Aorta (tissue), 5 donors: ENCODE measurements around the gene TACC2. TPM values are rescaled to one million over a fixed set of nuclear protein-coding genes. Genes with fewer than 3 reads are reported as not detected.
A peak's percentile ranks its signal among the peaks of the same experiment; 100 is the strongest.

Source experiments
- ATAC-seq: fragments of 200-7000 bp; cut with Tn5 transposase; one replicate; pipeline ENCODE4 v1.9.1; 2022; ENCODE audit warnings: moderate library complexity; ENCODE audit not compliant: low FRiP score
- DNase-seq, 2 donors: peaks; one replicate each; pipeline ENCODE4 v3.0.0-alpha.2; 2020
- H3K27ac ChIP-seq, 2 donors: one replicate each; pipeline ENCODE4 v1.5.1; 2013; ENCODE audit warnings: low read length in 2 of 2, mild to moderate bottlenecking in 2 of 2, moderate library complexity in 2 of 2, control low read depth in 1 of 2, inconsistent platforms in 1 of 2, low read depth in 1 of 2
- H3K27me3 ChIP-seq, 2 donors: one replicate each; pipeline ENCODE4 v1.6.1; 2013; ENCODE audit warnings: control low read depth in 1 of 2, low read length in 1 of 2, mild to moderate bottlenecking in 1 of 2, moderate library complexity in 1 of 2; ENCODE audit not compliant: insufficient read depth in 2 of 2, control insufficient read depth in 1 of 2
- H3K36me3 ChIP-seq, 2 donors: one replicate each; pipeline ENCODE4 v1.6.1; 2013; ENCODE audit warnings: control low read depth in 1 of 2, low read length in 1 of 2, mild to moderate bottlenecking in 1 of 2; ENCODE audit not compliant: insufficient read depth in 2 of 2, control insufficient read depth in 1 of 2
- H3K4me1 ChIP-seq, 2 donors: one replicate each; pipeline ENCODE4 v1.6.1; 2013; ENCODE audit warnings: low read length in 2 of 2, control low read depth in 1 of 2, mild to moderate bottlenecking in 1 of 2, moderate library complexity in 1 of 2; ENCODE audit not compliant: insufficient read depth in 2 of 2, control insufficient read depth in 1 of 2
- H3K4me3 ChIP-seq, 2 donors: one replicate each; pipeline ENCODE4 v1.5.1; 2013; ENCODE audit warnings: low read length in 2 of 2, control low read depth in 1 of 2, mild to moderate bottlenecking in 1 of 2
- H3K9me3 ChIP-seq: one replicate; pipeline ENCODE4 v1.6.1; 2013; ENCODE audit warnings: mild to moderate bottlenecking, low read length; ENCODE audit not compliant: control insufficient read depth
- WGBS, 2 donors: extraction: QIAGEN DNeasy Blood & Tissue Kit; methylation state at CpG; one replicate each; pipeline ENCODE4 v1.1.7; 2013; 5-methylcytosine and 5-hydroxymethylcytosine counted together
- intact Hi-C, 2 donors: fragments of 100-400 bp; cut with DNase I; formaldehyde crosslinking; loops; one replicate each; pipeline versions ENCODE4 v1.14.2 to v1.15.0; 2022
- polyA plus RNA-seq, 2 donors: library from polyadenylated mRNA; stranded (reverse); fragments of 200-250 nt; gene quantifications; one replicate each; pipeline ENCODE4 v1.2.3, GENCODE V29; 2013
- total RNA-seq, 2 donors: library from RNA; stranded (reverse); fragmentation: NEBNext Ultra II Directional; extraction: Animal tissue kit (Norgen Biotek cat#: 25700); gene quantifications; one replicate each; pipeline ENCODE4 v1.2.1, GENCODE V29; 2021
- donor health status: healthy with polysubstance abuse.
- donor health status: Bipolar disorder and iron deficiency.
- donor health status: DM: no; HTN: no; CAD: no.
- donor health status: DM: no; HTN: no; CAD: no.
- donor health status: DM: yes; HTN: yes; CAD: no.

TACC2 gene
- total and polyA plus RNA-seq, 4 donors: 25.8 to 74.4 (median 50.8) TPM

DNA sequence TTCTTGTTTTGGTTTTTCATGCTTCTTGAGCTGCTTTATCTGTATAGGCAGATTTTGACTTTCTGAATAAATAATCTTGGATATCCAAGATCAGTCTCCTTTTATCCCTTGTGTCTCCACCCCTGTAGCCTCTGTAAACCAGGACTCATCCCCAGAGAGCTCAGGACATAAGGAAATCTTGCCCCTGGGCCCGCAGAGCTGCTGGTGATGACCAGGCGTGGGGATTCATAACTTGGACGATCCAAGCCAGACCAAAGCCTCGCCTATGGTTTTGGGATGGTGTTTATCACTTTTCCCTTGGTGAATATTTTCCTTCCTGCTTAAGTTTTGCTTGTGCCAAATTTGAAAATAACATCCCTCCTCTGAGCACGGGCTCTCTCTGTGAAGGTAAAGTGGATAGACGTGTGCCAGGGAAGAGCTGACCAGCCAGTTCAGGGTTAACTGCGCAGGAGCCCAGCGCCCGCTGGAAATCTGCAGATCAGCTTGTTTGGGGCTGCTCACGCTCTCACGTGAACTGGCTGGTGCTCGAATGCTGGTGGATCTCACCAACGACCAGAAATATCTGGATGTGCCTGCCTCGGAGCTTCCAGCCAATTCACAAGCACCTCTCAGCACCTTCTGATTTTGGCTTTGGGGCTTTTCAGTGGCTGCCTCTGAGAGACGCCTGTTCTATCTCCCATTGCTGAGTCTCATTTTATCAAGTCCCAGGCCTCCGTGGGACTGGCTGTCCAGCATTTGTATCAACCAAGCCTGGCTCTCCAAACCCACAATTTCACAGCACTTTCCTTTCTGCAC lies 150.1 kb downstream of the TACC2 start:
- no peak for DNase-seq
- intact Hi-C loops: no loop called here
- Histone ChIP-seq H3K4me1 (peaks cover 0 to 5% of the 10 kb centered on the region in 2 donors), H3K36me3 (no peaks in the 10 kb centered on the region), H3K9me3 (no peaks in the 10 kb centered on the region), H3K27me3 (no peaks in the 10 kb centered on the region), H3K27ac (peak overlapping the region in 1 of 2 donors; percentile 29), H3K4me3 (no peak overlapping the region)
- 21 to 22% methylated on average over 16 of the region's 16 CpGs for WGBS, 2 donors
- ATAC-seq: no peak

DNA sequence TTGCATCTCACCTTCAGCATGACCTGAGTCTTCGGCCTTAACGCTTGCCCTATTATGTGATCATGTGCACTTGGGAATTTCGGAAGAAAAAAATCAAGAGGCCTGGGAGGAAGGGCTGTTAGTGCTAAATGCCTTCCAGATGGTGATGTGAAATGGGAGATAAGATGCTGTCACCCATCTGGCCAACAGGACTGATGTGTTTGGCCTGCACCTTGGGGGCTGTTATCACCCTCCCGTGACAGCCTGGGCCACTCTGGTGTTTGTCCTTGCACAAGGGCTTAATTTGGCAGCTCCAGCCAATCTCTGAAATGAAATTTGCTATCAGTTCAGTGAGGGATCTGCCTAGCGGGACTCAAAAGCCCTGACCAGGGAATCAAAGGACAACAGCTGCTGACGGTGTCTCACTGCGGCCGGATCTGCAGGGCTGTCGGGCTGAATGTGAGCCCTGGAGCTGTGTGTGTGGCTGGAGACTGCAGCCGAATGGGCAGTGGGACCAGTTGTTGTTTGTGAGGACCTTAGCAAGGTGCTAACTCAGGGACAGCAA lies 150.7 kb downstream of the TACC2 start:
- Histone ChIP-seq H3K27me3 (no peaks in the 10 kb centered on the region), H3K4me3 (no peak overlapping the region), H3K4me1 (peaks cover 0 to 5% of the 10 kb centered on the region in 2 donors), H3K36me3 (no peaks in the 10 kb centered on the region), H3K9me3 (no peaks in the 10 kb centered on the region), H3K27ac (peak overlapping the region; percentile 29 to 91)
- no peak for DNase-seq
- intact Hi-C loops: loop anchor here (2.0 to 10.0 kb wide), 4 partner anchors 27 to 351 kb away; no protein-coding TSS in a partner anchor
- ATAC-seq: no peak
- 42 to 53% methylated on average over 10 of the region's 10 CpGs for WGBS, 2 donors

DNA sequence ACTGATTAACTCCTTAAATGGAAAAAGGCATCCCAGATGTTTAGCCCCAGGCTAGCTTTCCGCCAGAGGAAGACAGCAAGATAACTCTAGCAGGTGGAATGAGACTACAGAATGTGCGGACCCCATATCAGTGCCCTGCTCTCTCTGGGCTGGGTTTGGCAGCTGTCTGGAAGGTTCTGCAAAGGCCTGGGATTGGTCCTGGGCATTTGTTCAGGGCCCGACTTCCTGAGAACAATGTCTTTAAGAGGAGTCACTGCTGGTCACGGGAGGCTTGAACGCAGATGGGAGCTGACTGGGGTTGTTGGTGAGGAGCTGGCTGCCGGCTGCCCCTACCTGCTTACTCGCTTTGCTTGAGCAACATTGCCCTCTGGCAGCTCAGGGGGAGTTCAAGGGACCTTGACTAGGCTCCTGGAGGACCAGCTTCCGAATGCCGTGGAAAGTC lies 151.5 kb downstream of the TACC2 start:
- 17 to 22% methylated on average over 9 of the region's 9 CpGs for WGBS, 2 donors
- DNase-seq (no peak), ATAC-seq (peak; percentile 0)
- H3K9me3 ChIP-seq: no peaks in the 10 kb centered on the region
- peaks cover 0 to 5% of the 10 kb centered on the region in 2 donors for H3K4me1 ChIP-seq
- H3K27ac ChIP-seq: peak overlapping the region; percentile 91 to 92
- no peak overlapping the region for H3K4me3 ChIP-seq
- intact Hi-C loops: loop anchor here (2.0 to 10.0 kb wide), 4 partner anchors 28 to 350 kb away; no protein-coding TSS in a partner anchor
- H3K27me3 ChIP-seq: no peaks in the 10 kb centered on the region
- H3K36me3 ChIP-seq: no peaks in the 10 kb centered on the region

DNA sequence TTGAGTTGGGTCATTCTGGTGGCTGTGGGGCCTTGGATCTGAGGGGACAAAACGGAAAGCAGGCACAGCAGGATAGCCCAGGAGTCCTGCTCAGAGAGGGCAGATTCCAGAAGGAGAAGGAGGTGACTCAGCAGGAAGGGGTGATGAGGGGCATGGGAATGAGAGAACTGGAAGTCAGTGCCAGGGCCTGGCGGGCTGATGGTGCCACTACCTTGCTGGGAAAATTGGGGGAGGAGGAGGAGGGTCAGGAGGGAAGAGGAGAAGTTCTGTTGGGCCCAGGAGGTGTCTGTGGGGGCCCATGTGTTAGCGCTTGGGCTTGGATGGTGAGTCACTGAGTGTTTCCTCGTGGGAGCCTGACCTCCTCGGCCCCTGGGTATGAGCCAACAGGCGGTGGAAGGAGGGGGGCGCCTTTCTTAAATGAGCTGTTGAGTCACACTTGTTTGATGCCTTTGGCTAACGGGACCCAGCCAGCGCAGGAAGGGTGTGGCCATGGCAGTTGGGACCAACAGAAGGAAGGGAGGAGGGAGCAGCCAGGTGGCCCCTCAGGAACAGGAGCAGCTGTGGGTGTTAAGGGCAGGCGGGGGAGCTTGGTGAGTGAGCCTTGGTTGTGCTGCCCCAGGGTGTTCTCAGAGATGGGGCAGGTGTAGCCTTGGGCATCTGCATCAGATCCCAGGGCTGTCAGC lies 152.1 kb downstream of the TACC2 start:
- ATAC-seq (peak; percentile 90), DNase-seq (peak; percentile 95 to 98)
- H3K9me3 ChIP-seq: no peaks in the 10 kb centered on the region
- H3K4me1 ChIP-seq: peaks cover 0 to 5% of the 10 kb centered on the region in 2 donors
- peak overlapping the region; percentile 91 to 92 for H3K27ac ChIP-seq
- peaks cover 0 to 2% of the 10 kb centered on the region in 2 donors for H3K36me3 ChIP-seq
- intact Hi-C loops: loop anchor here (2.0 to 10.0 kb wide), 4 partner anchors 28 to 350 kb away; no protein-coding TSS in a partner anchor
- no peak overlapping the region for H3K4me3 ChIP-seq
- WGBS, 2 donors: 2 to 3% methylated on average over 10 of the region's 10 CpGs
- H3K27me3 ChIP-seq: no peaks in the 10 kb centered on the region

DNA sequence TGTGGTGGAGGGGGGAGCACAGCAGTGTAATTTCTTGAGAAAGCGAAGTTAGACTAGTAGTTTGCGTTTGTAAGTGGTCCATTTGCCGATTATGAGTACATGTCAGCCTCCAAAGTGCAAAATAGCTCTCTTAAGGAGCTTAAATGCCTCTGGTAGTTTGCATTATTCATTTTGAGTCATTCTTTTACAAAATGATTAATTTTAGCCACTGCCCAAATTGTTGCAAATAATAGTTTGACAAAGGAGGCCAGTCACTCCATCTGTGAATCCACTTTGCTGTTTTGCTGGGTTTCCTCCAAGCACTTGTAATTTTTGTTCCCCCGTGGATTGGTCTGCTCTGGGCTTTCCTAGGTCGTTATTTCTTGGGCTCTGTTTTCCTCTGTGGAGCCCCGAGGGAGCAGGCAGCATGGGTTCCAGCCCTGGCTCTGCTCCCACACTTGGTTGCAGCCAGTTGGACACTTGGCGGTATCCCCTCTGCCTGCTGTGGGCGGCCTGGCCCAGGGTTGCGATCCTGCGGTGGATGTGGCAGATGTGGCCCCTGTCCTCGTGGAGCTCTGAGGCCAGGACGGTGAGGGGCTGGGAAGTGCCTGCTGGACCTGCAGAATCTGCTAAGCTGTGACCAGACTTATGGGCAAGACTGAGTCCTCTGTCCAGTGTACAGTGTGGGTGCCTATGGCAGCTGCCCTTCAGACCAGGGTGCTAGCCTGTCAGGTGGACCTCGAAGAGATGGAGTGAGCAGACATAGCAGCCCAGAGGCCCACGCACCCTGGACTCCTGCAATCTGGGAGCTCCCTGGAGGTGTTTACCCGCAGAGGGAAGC lies 153.1 kb downstream of the TACC2 start:
- ATAC-seq: peak; percentile 44
- DNase-seq: peak; percentile 71 to 82
- Histone ChIP-seq H3K36me3 (peaks cover 0 to 2% of the 10 kb centered on the region in 2 donors), H3K4me3 (no peak overlapping the region), H3K9me3 (no peaks in the 10 kb centered on the region), H3K27me3 (no peaks in the 10 kb centered on the region), H3K27ac (peak overlapping the region; percentile 61 to 65), H3K4me1 (peaks cover 0 to 5% of the 10 kb centered on the region in 2 donors)
- intact Hi-C loops: loop anchor here (2.0 to 10.0 kb wide), 4 partner anchors 29 to 349 kb away; no protein-coding TSS in a partner anchor
- WGBS, 2 donors: 7 to 11% methylated on average over 15 of the region's 15 CpGs

DNA sequence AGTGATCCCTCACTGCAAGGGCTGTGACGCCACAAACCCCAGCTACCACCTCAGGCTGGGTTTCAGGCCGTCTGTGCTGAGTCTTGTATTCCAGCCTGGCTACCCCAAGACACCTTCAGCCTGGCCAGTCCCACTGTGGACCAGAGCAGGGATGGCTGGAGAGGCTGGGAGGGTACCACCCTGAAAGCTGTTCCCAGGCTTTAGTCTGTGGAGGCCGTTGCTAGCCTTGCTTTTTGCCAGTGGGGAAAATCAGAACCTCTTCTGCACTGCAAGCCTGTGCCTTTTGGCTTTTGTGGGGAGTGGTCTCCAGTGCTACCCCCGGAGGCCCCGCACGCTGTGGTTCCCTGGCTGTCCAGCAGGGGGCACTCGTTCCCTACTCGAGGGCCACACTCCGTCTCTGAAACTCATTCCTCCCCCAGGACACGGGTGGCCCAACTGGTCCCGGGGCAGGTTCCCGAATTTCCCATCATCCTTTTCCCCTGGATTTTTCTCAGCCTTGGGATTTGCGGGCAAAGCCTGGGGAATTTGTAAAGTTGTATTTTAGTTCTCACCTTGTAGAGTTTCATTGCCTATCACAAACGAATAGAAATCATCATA lies 153.8 kb downstream of the TACC2 start:
- H3K9me3 ChIP-seq: no peaks in the 10 kb centered on the region
- peaks cover 0 to 2% of the 10 kb centered on the region in 2 donors for H3K36me3 ChIP-seq
- DNase-seq (peak in 1 of 2 donors; percentile 89), ATAC-seq (peak; percentile 56)
- no peaks in the 10 kb centered on the region for H3K27me3 ChIP-seq
- peak overlapping the region in 1 of 2 donors; percentile 65 for H3K27ac ChIP-seq
- H3K4me1 ChIP-seq: peaks cover 0 to 5% of the 10 kb centered on the region in 2 donors
- H3K4me3 ChIP-seq: no peak overlapping the region
- intact Hi-C loops: loop anchor here in 1 of 2 donors (5.0 to 10.0 kb wide), 2 partner anchors 90 to 142 kb away; no protein-coding TSS in a partner anchor
- WGBS, 2 donors: 29 to 31% methylated on average over 14 of the region's 14 CpGs

DNA sequence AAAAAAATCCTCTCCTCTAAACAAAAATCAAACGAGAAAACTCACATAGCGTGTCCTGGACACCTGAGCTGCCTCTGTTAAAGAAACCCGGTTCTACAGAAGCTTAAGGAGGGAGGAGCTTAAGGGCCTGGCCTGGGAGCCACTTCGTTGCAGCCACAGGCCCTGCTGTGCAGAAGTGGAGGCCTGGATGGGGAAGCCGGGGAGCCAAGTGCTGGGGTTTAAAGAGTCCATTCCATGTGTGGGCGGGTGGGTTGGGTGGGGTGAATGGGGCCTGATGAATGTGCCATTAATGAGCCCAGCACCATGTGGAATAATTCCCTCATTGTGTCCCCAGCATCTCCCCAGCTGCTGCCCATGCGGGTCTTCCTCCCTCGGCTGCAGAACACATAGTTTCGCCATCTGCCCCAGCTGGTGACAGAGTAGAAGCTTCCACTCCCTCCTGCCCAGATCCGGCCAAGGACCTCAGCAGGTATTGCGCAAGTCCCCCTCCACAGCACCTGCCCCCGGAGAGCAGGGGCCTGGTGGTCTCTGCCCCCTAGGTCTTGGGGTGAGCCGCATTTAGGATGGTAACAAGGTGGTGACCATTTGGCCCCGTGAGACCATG lies 154.4 kb downstream of the TACC2 start:
- intact Hi-C loops: loop anchor here in 1 of 2 donors (5.0 to 10.0 kb wide), 2 partner anchors 91 to 141 kb away; no protein-coding TSS in a partner anchor
- no peaks in the 10 kb centered on the region for H3K27me3 ChIP-seq
- DNase-seq (no peak), ATAC-seq (no peak)
- no peaks in the 10 kb centered on the region for H3K9me3 ChIP-seq
- peaks cover 0 to 2% of the 10 kb centered on the region in 2 donors for H3K36me3 ChIP-seq
- peaks cover 0 to 5% of the 10 kb centered on the region in 2 donors for H3K4me1 ChIP-seq
- H3K27ac ChIP-seq: no peak overlapping the region
- WGBS, 2 donors: 81% methylated on average over 14 of the region's 14 CpGs
- H3K4me3 ChIP-seq: no peak overlapping the region
